Pancreas (tissue), 10 donors: ENCODE data around the gene TRIM3. TPM values are rescaled to one million over a fixed set of nuclear protein-coding genes. Genes with fewer than 3 reads are reported as not detected.

Source experiments
- ATAC-seq, 4 donors: fragments of 200-7000 bp; cut with Tn5 transposase; one replicate each; pipeline versions ENCODE4 v1.8.0 to v1.9.1; 2020; ENCODE audit warnings: mild to moderate bottlenecking in 4 of 4, moderate library complexity in 4 of 4
- DNase-seq, 6 donors: peaks; one replicate each; pipeline ENCODE4 v3.0.0-alpha.2; 2020
- FAIRE-seq: peaks from 2 replicates; lab custom pipeline; 2012; peaks lifted over from hg19 to GRCh38; lab: Jason Lieb, UNC
- H3K27ac ChIP-seq, 4 donors: fragments of 200-600 bp; sonication (generic); 1 replicate in 3 of 4; 2 replicates in 1 of 4; pipeline versions ENCODE4 v1.5.0 to v1.8.0; 2020
- H3K27me3 ChIP-seq, 4 donors: fragments of 200-600 bp; one replicate each; pipeline ENCODE4 v1.8.0; 2021
- H3K36me3 ChIP-seq, 3 donors: fragments of 200-600 bp; sonication (generic) in 1 of 3; one replicate each; pipeline versions ENCODE4 v1.5.0 to v1.8.0; 2020 to 2021
- H3K4me1 ChIP-seq, 3 donors: fragments of 200-600 bp; one replicate each; pipeline ENCODE4 v1.8.0; 2021
- H3K4me3 ChIP-seq, 4 donors: fragments of 200-600 bp; sonication (generic) in 2 of 4; one replicate each; pipeline versions ENCODE4 v1.5.0 to v1.8.0; 2020 to 2021
- H3K9me3 ChIP-seq, 4 donors: fragments of 200-600 bp; one replicate each; pipeline ENCODE4 v1.8.0; 2021
- CTCF ChIP-seq, 4 donors: fragments of 200-600 bp; sonication (generic) in 3 of 4; IDR thresholded peaks; one replicate each; pipeline versions ENCODE4 v1.5.0 to v1.8.0; 2021; ENCODE audit warnings: antibody characterized with exemption in 4 of 4
- WGBS, 2 donors: extraction: QIAGEN DNeasy Blood & Tissue Kit; methylation state at CpG; one replicate each; pipeline ENCODE4 v1.1.7; 2013; 5-methylcytosine and 5-hydroxymethylcytosine counted together
- intact Hi-C, 3 donors: fragments of 100-400 bp; cut with DNase I; formaldehyde crosslinking; loops; one replicate each; pipeline versions ENCODE4 v1.11.1 to v1.14.2; 2022
- polyA plus RNA-seq, 2 donors: library from polyadenylated mRNA; stranded (reverse); fragments of 200-250 nt; gene quantifications; one replicate each; pipeline ENCODE4 v1.2.3, GENCODE V29; 2013
- total RNA-seq, 6 donors: library from RNA; stranded (reverse); fragmentation: NEBNext Ultra II Directional in 4 of 6; extraction: Animal tissue kit (Norgen Biotek cat#: 25700) in 4 of 6; gene quantifications; one replicate each; pipeline versions ENCODE4 v1.2.1 to v1.2.4, GENCODE V29; 2021 to 2023
- donor health status: healthy with polysubstance abuse.
- donor health status: DM: no; HTN: no; CAD: no; lungs with moderate emphysema.
- donor health status: DM: no; HTN: no; CAD: no.
- donor health status: control.
- donor health status: control.
- donor health status: Bipolar disorder and iron deficiency.
- donor health status: DM: yes; HTN: yes; CAD: no.
- donor health status: DM: no; HTN: no; CAD: no.
- donor health status: DM: no; HTN: no; CAD: no.
- donor health status: DM: yes; HTN: yes; CAD: no.

Gene TRIM3
- total and polyA plus RNA-seq, 8 donors, result 5.2 to 30.8 (median 7.6) TPM

DNA sequence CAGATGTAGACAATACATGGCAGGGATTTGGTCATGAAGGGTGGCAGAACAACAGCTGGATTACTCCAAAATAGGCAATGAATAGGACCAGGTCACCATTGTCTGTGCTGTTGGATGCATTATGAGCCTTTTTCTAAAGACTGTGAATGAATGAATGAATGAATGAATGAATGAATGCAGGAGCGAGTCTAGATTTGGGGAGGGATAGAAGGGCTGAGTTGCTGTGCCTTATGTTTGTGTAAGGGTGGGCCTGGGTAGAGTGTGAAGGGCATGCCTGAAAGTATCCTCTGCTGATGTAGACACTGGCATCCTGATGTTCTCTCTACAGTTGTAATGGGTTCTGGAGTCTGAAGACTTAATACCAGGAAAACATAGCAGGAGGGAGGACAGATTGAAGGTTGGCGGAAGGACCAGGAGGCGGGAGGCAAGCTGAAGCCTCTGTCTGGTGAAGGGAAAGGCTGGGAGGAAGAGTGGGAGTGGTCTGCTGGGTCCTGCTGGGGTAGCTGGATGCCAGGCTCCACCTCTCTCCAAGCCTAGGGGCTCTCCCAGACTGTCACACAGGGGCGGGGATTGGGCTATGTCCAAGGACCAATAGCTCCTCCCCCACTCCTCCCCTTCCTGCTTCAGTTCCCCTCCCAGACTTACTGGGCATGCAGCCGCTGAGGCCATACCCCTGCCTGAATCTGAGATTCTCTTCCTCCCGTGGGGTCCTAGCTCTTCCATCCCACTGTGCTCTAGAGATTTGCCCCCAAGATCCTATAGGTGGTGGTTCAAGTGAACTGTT lies 4.8 kb downstream of the TRIM3 start:
- H3K36me3 ChIP-seq, result no peaks in the 10 kb centered on the region
- FAIRE-seq (no peak), DNase-seq (peak in 5 of 6 donors; percentile 62 to 84 (median 70)), ATAC-seq (peak in 3 of 4 donors; percentile 35 to 80 (median 79))
- no peak overlapping the region for H3K27ac ChIP-seq
- intact Hi-C loops, result no loop called here
- WGBS, 2 donors, result 54 to 56% methylated on average over 5 to 6 of the region's 6 CpGs
- peaks cover 0 to 11% (median 4%) of the 10 kb centered on the region in 3 donors for H3K4me1 ChIP-seq
- no peak for TF ChIP-seq CTCF (IDR thresholded peaks at IDR 0.05)
- H3K4me3 ChIP-seq, result no peak overlapping the region
- no peaks in the 10 kb centered on the region for H3K9me3 ChIP-seq
- no peaks in the 10 kb centered on the region for H3K27me3 ChIP-seq

DNA sequence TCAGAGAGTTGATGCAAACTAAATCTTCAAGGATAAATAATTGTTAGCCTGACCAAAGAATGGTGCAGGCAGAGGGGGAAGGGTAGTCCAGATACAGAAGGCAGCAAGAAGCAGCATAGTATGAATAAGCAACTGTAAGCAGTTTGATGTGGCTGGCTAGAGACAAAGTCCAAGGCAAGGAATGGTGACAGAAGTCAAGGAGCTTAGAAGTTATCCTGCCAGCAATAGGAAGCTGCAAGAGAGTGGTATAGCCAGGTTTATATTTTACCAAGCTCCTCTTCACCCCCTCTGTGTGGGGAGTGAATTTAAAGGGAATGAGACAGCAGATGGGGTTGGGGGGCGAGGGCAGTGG lies 14.7 kb downstream of the TRIM3 start:
- Histone ChIP-seq H3K9me3 (no peaks in the 10 kb centered on the region), H3K27ac (no peak overlapping the region), H3K4me1 (no peaks in the 10 kb centered on the region), H3K4me3 (no peak overlapping the region), H3K36me3 (peaks cover 0 to 26% (median 5%) of the 10 kb centered on the region in 3 donors), H3K27me3 (no peaks in the 10 kb centered on the region)
- 71 to 75% methylated on average over 1 of the region's 1 CpG for WGBS, 2 donors
- FAIRE-seq (no peak), DNase-seq (no peak), ATAC-seq (no peak)
- intact Hi-C loops, result no loop called here
- no peak for TF ChIP-seq CTCF (IDR thresholded peaks at IDR 0.05)

DNA sequence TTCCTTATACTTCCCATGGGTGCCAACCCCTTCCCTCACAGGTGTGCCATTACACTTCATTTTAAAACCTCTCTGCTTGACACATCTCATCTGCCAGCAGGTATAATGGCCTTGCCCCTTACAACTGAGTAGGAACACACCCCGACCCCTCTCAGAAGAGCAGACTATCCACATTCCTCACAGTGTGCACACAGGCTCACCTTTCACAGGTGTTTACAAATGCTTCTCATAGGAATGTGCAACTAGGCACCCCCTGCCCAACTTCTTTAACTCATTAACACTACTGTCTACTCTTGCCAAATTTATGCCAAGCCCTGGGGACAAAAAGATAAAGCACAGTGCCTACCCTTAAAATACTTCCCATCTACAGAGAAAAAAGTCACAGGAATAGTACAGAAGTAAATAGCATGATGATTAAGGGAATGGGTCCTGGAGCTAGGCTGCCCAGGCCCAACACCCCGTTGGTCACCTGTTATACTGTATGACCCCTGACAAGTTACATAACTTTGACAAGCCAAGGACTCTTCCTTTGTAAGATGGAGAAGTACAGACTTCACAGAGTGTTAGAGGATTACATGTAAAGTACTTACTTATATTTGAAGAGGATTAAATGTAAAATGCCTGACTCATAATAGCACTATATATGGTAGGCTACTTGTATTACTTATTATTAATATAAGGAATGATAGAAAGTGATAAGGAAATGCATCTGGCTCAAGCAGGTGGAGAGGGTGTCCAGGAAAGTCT lies 15.2 kb downstream of the TRIM3 start:
- no peak for TF ChIP-seq CTCF (IDR thresholded peaks at IDR 0.05)
- WGBS, 2 donors, result 46 to 56% methylated on average over 2 of the region's 2 CpGs
- Histone ChIP-seq H3K27me3 (no peaks in the 10 kb centered on the region), H3K36me3 (peaks cover 0 to 26% (median 5%) of the 10 kb centered on the region in 3 donors), H3K4me3 (no peak overlapping the region), H3K27ac (peak overlapping the region in 1 of 4 donors; percentile 21), H3K9me3 (no peaks in the 10 kb centered on the region), H3K4me1 (no peaks in the 10 kb centered on the region)
- FAIRE-seq (no peak), ATAC-seq (peak; percentile 12 to 80 (median 72)), DNase-seq (no peak)
- intact Hi-C loops, result no loop called here

DNA sequence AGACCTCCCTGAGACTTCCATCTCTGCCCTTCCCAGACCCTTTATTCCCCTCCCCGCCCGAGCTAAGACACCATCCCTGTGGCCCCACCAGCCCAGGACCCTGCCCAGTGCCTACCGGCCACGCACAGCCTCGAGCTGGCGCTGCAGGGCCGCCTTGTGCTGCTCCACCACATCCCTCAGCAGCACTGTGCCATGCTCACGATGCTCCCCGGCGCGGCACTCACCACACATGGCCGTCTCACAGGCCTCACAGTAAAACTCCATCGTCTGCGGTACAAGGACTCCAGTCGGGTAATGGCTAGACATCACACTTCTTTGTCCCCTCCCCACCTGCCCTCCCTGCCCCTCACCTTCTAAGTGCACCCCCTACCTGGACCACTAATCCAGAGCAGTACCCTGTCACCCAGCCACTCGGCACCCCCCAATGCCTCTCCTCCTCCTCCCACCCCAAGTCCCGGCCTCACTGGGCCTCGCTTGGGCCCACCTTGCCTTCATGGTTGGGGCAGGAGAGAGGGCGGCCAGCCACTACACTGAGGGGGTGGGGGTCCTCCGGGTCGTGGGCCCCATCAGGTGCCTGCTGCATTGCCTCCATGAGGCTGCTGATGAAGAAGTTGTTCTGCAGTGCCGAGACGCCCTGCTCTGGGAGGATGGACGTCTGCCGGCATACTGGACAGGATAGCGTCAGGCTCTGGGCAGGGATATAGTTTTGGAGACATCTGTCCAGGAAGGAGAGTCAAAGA lies 16.0 kb downstream of the TRIM3 start:
- peak overlapping the region in 1 of 4 donors; percentile 21 for H3K27ac ChIP-seq
- H3K36me3 ChIP-seq, result peaks cover 0 to 26% (median 5%) of the 10 kb centered on the region in 3 donors
- no peak for ATAC-seq

More for the DNA sequence above, 16.0 kb downstream of the TRIM3 start:
- Histone ChIP-seq H3K9me3 (no peaks in the 10 kb centered on the region), H3K4me3 (no peak overlapping the region), H3K27me3 (no peaks in the 10 kb centered on the region), H3K4me1 (no peaks in the 10 kb centered on the region)
- 86 to 88% methylated on average over 26 of the region's 26 CpGs for WGBS, 2 donors
- intact Hi-C loops, result no loop called here
- DNase-seq, result peak in 1 of 6 donors; percentile 68
- no peak for FAIRE-seq
- no peak for TF ChIP-seq CTCF (IDR thresholded peaks at IDR 0.05)
